Mesenchymal stem cell (in vitro differentiated cells and primary cell): ENCODE measurements around the gene OR6N2.

Experiments
- DNase-seq: peaks from one replicate; pipeline ENCODE4 v3.0.0-alpha.2; 2013
- H2AFZ ChIP-seq: one replicate; pipeline ENCODE4 v1.6.1; 2013; ENCODE audit warnings: low read depth, mild to moderate bottlenecking, control low read depth, inconsistent platforms, low read length, moderate library complexity
- H2AK5ac ChIP-seq: 2 replicates; pipeline ENCODE4 v1.6.1; 2013; ENCODE audit warnings: low read length, moderate library complexity, mild to moderate bottlenecking, inconsistent platforms; ENCODE audit not compliant: severe bottlenecking
- H2BK120ac ChIP-seq: one replicate; pipeline ENCODE4 v1.6.1; 2013; ENCODE audit warnings: low read depth, mild to moderate bottlenecking, inconsistent platforms, low read length, moderate library complexity
- H2BK12ac ChIP-seq, 2 experiments: one replicate each; pipeline ENCODE4 v1.6.1; 2013; ENCODE audit warnings: inconsistent platforms in 2 of 2, low read length in 2 of 2, mild to moderate bottlenecking in 2 of 2, moderate library complexity in 2 of 2, control low read depth in 1 of 2
- H2BK15ac ChIP-seq: one replicate; pipeline ENCODE4 v1.6.1; 2013; ENCODE audit warnings: mild to moderate bottlenecking, low read depth, inconsistent platforms; ENCODE audit not compliant: poor library complexity, severe bottlenecking
- H2BK5ac ChIP-seq: 2 replicates; pipeline ENCODE4 v1.6.1; 2013; ENCODE audit warnings: low read depth, mild to moderate bottlenecking, low read length, control low read depth, inconsistent platforms; ENCODE audit not compliant: poor library complexity, severe bottlenecking
- H3K14ac ChIP-seq, 2 experiments: one replicate each; pipeline ENCODE4 v1.6.1; 2013; ENCODE audit warnings: inconsistent platforms in 2 of 2, low read length in 2 of 2, control low read depth in 1 of 2, mild to moderate bottlenecking in 1 of 2, moderate library complexity in 1 of 2
- H3K18ac ChIP-seq, 2 experiments: one replicate each; pipeline ENCODE4 v1.6.1; 2013; ENCODE audit warnings: inconsistent platforms in 2 of 2, low read length in 2 of 2, control low read depth in 1 of 2, low read depth in 1 of 2, mild to moderate bottlenecking in 1 of 2
- H3K23ac ChIP-seq, 2 experiments: one replicate each; pipeline ENCODE4 v1.6.1; 2013; ENCODE audit warnings: inconsistent platforms in 2 of 2, low read length in 2 of 2, mild to moderate bottlenecking in 2 of 2, moderate library complexity in 2 of 2, control low read depth in 1 of 2
- H3K27ac ChIP-seq: 2 replicates; pipeline ENCODE4 v1.5.1; 2013; ENCODE audit warnings: mild to moderate bottlenecking, moderate library complexity, low read length, control low read depth, inconsistent platforms; ENCODE audit not compliant: poor library complexity, severe bottlenecking
- H3K27me3 ChIP-seq, 2 experiments: 2 replicates each; pipeline versions ENCODE4 v1.6.1 to v1.7.0; 2013; ENCODE audit warnings: low read length in 2 of 2, mild to moderate bottlenecking in 2 of 2, moderate library complexity in 2 of 2, control low read depth in 1 of 2, inconsistent platforms in 1 of 2; ENCODE audit not compliant: control insufficient read depth in 1 of 2, insufficient read depth in 1 of 2
- H3K36me3 ChIP-seq, 2 experiments: 2 replicates each; pipeline versions ENCODE4 v1.6.1 to v1.7.0; 2013; ENCODE audit warnings: low read length in 2 of 2, control low read depth in 1 of 2, inconsistent platforms in 1 of 2, low read depth in 1 of 2, mild to moderate bottlenecking in 1 of 2; ENCODE audit not compliant: insufficient read depth in 2 of 2, control insufficient read depth in 1 of 2
- H3K4ac ChIP-seq, 2 experiments: one replicate each; pipeline ENCODE4 v1.6.1; 2013; ENCODE audit warnings: inconsistent platforms in 2 of 2, low read length in 2 of 2, mild to moderate bottlenecking in 2 of 2, moderate library complexity in 2 of 2, control low read depth in 1 of 2, low read depth in 1 of 2
- H3K4me1 ChIP-seq: 2 replicates; pipeline ENCODE4 v1.6.1; 2013; ENCODE audit warnings: low read depth, low read length, control low read depth; ENCODE audit not compliant: control insufficient read depth, insufficient read depth
- H3K4me2 ChIP-seq: 2 replicates; pipeline ENCODE4 v1.6.1; 2013; ENCODE audit warnings: low read length, mild to moderate bottlenecking, inconsistent platforms; ENCODE audit not compliant: poor library complexity, severe bottlenecking
- H3K4me3 ChIP-seq, 2 experiments: 2 replicates each; pipeline versions ENCODE4 v1.5.1 to v1.7.0; 2013; ENCODE audit warnings: low read length in 2 of 2, mild to moderate bottlenecking in 2 of 2, control low read depth in 1 of 2, low read depth in 1 of 2; ENCODE audit not compliant: insufficient read depth in 1 of 2
- H3K79me1 ChIP-seq: replicated peaks from 2 replicates; pipeline ENCODE4 v1.6.1; 2013; ENCODE audit warnings: mild to moderate bottlenecking, control low read depth, low read length, inconsistent platforms; ENCODE audit not compliant: poor library complexity, severe bottlenecking
- H3K9ac ChIP-seq: 2 replicates; pipeline ENCODE4 v1.7.0; 2013; ENCODE audit warnings: mild to moderate bottlenecking, low read length, moderate library complexity
- H3K9me3 ChIP-seq: 2 replicates; pipeline ENCODE4 v1.7.0; 2013; ENCODE audit warnings: mild to moderate bottlenecking, low read length; ENCODE audit not compliant: control insufficient read depth
- H4K8ac ChIP-seq: one replicate; pipeline ENCODE4 v1.6.1; 2013; ENCODE audit warnings: inconsistent platforms, mild to moderate bottlenecking, low read length, moderate library complexity
- H4K91ac ChIP-seq: one replicate; pipeline ENCODE4 v1.6.1; 2013; ENCODE audit warnings: mild to moderate bottlenecking, low read length, inconsistent platforms
- WGBS: methylation state at CpG from one replicate; pipeline ENCODE4 v1.1.7; 2013; ENCODE audit warnings: mixed read lengths; 5-methylcytosine and 5-hydroxymethylcytosine counted together

Gene OR6N2

DNA sequence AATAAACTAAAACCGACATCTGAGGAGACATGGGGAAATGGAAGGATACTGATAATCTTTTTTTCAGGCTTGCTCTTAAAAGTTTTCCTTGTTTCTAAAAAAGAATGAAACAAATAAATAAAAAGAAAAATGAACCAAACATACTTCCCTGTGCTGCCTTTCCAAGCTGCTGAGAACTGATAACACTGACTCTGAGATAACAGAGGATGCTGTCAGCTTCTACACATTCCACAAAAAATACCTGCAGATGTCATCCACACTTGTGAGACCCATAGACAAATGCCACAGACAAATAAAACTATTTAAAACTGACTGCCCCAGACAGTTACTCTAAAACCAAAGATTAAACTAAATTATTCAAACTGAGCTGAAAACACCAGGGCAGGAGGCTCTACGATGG, 48.5 kb downstream of the OR6N2 start:
- H4K91ac ChIP-seq = no peak overlapping the region
- H3K27me3 ChIP-seq = no peaks in the 10 kb centered on the region
- H3K36me3 ChIP-seq = no peaks in the 10 kb centered on the region
- no peaks in the 10 kb centered on the region for H3K4me1 ChIP-seq
- H2BK5ac ChIP-seq = no peak overlapping the region
- 52% methylated on average over 1 of the region's 2 CpGs for WGBS
- no peaks in the 10 kb centered on the region for H3K79me1 ChIP-seq
- H2AK5ac ChIP-seq = no peak overlapping the region
- no peak overlapping the region for H3K18ac ChIP-seq
- H3K4me3 ChIP-seq = no peak overlapping the region
- no peak overlapping the region for H3K14ac ChIP-seq
- no peak overlapping the region for H2BK120ac ChIP-seq
- H4K8ac ChIP-seq = no peak overlapping the region
- H3K9me3 ChIP-seq = no peaks in the 10 kb centered on the region
- no peak overlapping the region for H2BK12ac ChIP-seq
- H3K4ac ChIP-seq = no peak overlapping the region
- H2AFZ ChIP-seq = no peak overlapping the region
- H2BK15ac ChIP-seq = no peak overlapping the region
- no peak overlapping the region for H3K27ac ChIP-seq
- no peak overlapping the region for H3K9ac ChIP-seq
- no peak for DNase-seq
- no peak overlapping the region for H3K23ac ChIP-seq
- no peak overlapping the region for H3K4me2 ChIP-seq

DNA sequence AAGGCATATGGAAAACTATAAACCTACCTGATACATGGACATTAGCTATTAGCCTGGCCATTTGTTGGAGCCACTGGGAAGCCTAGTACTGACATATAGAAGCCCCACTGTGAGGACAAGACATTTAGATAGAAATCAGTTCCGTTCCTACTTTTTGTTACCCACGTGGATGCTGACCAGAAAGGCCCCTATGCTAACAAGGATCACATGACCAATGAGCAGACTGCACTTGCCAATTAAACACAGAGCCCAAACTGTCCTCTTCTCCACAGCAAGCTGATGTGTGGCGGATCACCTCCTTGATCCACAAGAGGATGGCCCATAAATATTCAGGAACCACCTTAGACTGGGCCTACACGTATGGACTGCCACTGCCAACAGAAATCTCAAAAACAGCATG, 49.3 kb downstream of the OR6N2 start:
- DNase-seq = no peak
- no peak overlapping the region for H2BK12ac ChIP-seq
- no peaks in the 10 kb centered on the region for H3K27me3 ChIP-seq
- no peak overlapping the region for H4K8ac ChIP-seq
- no peak overlapping the region for H3K23ac ChIP-seq
- no peak overlapping the region for H3K27ac ChIP-seq
- H2BK15ac ChIP-seq = no peak overlapping the region
- no peak overlapping the region for H3K4me3 ChIP-seq
- H3K4me2 ChIP-seq = no peak overlapping the region
- H3K4ac ChIP-seq = no peak overlapping the region
- 74% methylated on average over 4 of the region's 4 CpGs for WGBS
- H3K4me1 ChIP-seq = no peaks in the 10 kb centered on the region
- H2BK5ac ChIP-seq = no peak overlapping the region
- no peak overlapping the region for H3K9ac ChIP-seq
- H3K9me3 ChIP-seq = no peaks in the 10 kb centered on the region
- no peak overlapping the region for H3K14ac ChIP-seq
- H3K79me1 ChIP-seq = no peaks in the 10 kb centered on the region
- H4K91ac ChIP-seq = no peak overlapping the region
- H2BK120ac ChIP-seq = no peak overlapping the region
- H2AK5ac ChIP-seq = no peak overlapping the region
- H2AFZ ChIP-seq = no peak overlapping the region
- H3K36me3 ChIP-seq = no peaks in the 10 kb centered on the region
- H3K18ac ChIP-seq = no peak overlapping the region

DNA sequence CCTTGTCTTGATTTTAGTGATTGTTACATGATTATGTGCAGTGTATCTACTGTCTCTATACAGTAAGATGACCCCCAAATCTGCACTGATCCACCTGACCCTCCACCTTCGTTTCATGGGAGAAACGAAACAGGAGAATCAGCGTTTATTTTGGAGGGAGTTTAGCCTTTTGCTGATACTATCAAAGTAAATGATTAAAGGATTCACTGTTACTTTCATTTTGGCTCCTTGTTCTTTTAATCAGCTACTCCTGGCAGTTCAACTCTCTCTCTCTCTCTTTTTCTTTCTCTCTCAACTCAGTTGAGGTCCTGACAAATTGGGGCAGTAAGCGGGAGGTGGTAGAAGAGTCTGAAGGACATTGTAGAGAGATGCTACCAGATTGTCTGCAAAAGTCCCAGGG, 50.6 kb downstream of the OR6N2 start:
- Histone ChIP-seq H3K27me3 (no peaks in the 10 kb centered on the region), H3K9me3 (no peaks in the 10 kb centered on the region), H2BK15ac (no peak overlapping the region), H2BK5ac (no peak overlapping the region), H3K4ac (no peak overlapping the region), H2BK120ac (no peak overlapping the region), H4K8ac (no peak overlapping the region), H3K4me2 (no peak overlapping the region), H3K9ac (no peak overlapping the region), H2AK5ac (no peak overlapping the region), H3K4me1 (no peaks in the 10 kb centered on the region), H3K4me3 (no peak overlapping the region), H3K79me1 (no peaks in the 10 kb centered on the region), H3K23ac (no peak overlapping the region), H3K18ac (no peak overlapping the region), H3K14ac (no peak overlapping the region), H2BK12ac (no peak overlapping the region), H2AFZ (no peak overlapping the region), H3K36me3 (no peaks in the 10 kb centered on the region), H3K27ac (no peak overlapping the region), H4K91ac (no peak overlapping the region)
- WGBS = 92% methylated on average over 1 of the region's 4 CpGs
- DNase-seq = no peak

DNA sequence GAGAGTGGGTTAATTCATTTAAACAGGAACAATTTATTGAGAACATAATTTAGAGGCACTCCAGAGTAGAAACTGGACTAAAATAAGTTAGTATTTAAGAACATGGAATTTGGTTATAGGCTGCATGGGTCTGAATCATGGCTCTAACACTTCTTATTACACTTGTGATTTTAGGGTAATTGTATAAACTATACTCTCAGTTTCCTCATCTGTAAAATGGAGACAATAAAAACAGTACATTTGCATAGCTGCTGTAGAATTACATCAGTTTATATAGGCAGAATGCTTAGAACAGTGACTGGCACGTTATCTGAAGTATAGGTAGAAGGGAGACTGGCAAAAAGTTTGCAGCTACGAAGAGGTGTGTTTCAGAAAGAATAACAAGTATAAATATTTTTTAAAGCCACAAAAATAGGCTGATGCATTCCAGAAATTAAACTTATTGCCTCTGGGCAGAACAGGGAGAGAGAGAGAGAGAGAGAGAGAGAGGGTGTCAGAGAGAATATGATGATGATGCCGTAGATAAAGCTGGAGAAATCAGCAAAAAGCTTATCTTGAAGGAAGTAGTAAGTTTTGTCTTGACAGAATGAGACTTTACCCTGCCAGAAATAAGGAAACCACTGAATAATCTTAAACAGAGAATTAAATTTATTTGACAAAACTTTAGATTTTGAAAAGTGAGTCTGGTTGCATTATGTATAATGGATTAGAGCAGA, 52.3 kb downstream of the OR6N2 start:
- H3K4me1 ChIP-seq = no peaks in the 10 kb centered on the region
- H4K91ac ChIP-seq = no peak overlapping the region
- no peak overlapping the region for H2AFZ ChIP-seq
- no peak overlapping the region for H2BK5ac ChIP-seq
- no peak overlapping the region for H4K8ac ChIP-seq
- no peak overlapping the region for H3K4me2 ChIP-seq
- H2BK15ac ChIP-seq = no peak overlapping the region
- H3K79me1 ChIP-seq = no peaks in the 10 kb centered on the region
- no peaks in the 10 kb centered on the region for H3K27me3 ChIP-seq
- H3K9ac ChIP-seq = no peak overlapping the region
- H3K4me3 ChIP-seq = no peak overlapping the region
- H2AK5ac ChIP-seq = no peak overlapping the region
- no peaks in the 10 kb centered on the region for H3K36me3 ChIP-seq
- H3K23ac ChIP-seq = no peak overlapping the region
- no peak overlapping the region for H3K18ac ChIP-seq
- no peak overlapping the region for H3K14ac ChIP-seq
- no peak overlapping the region for H2BK120ac ChIP-seq
- H3K9me3 ChIP-seq = no peaks in the 10 kb centered on the region
- no peak overlapping the region for H3K27ac ChIP-seq
- no peak overlapping the region for H3K4ac ChIP-seq
- no peak for DNase-seq
- WGBS = 50% methylated on average over 1 of the region's 3 CpGs
- no peak overlapping the region for H2BK12ac ChIP-seq
